Measurements from ENCODE around the gene PRTN3. TPM values are rescaled to one million over a fixed set of nuclear protein-coding genes. Genes with fewer than 3 reads are reported as not detected.

PRTN3 gene
- total RNA-seq, 4 donors from 2014 or later = not detected

GRCh38 chr19:804419-805165 is 36.2 kb upstream of the PRTN3 start:
- Histone ChIP-seq H3K4me3 (no peak overlapping the region), H3K27me3 (no peaks in the 10 kb centered on the region), H3K4me1 (peaks cover 9 to 57% (median 39%) of the 10 kb centered on the region in 4 donors), H3K36me3 (peaks cover 15 to 76% (median 55%) of the 10 kb centered on the region in 3 donors), H3K9me3 (no peaks in the 10 kb centered on the region), H3K27ac (no peak overlapping the region)
- 90 to 91% methylated on average over 24 to 45 of the region's 53 CpGs for WGBS, 2 donors
- no peak for DNase-seq (ENCODE audit: low spot score in 2 of 2)
- TF ChIP-seq POLR2A (IDR thresholded peaks at IDR 0.05) = no peak
- TF ChIP-seq CTCF (IDR thresholded peaks at IDR 0.05) = no peak
- no peak for TF ChIP-seq EP300 (IDR thresholded peaks at IDR 0.05)

- DNase-seq (ENCODE audit: low spot score in 2 of 2) = no peak
- WGBS, 2 donors = 87 to 93% methylated on average over 24 to 30 of the region's 33 CpGs
- Histone ChIP-seq H3K4me1 (peaks cover 9 to 52% (median 34%) of the 10 kb centered on the region in 4 donors), H3K9me3 (no peaks in the 10 kb centered on the region), H3K27me3 (no peaks in the 10 kb centered on the region), H3K36me3 (peaks cover 15 to 79% (median 61%) of the 10 kb centered on the region in 3 donors), H3K4me3 (no peak overlapping the region), H3K27ac (no peak overlapping the region)
- TF ChIP-seq CTCF (IDR thresholded peaks at IDR 0.05) = no peak
- TF ChIP-seq POLR2A (IDR thresholded peaks at IDR 0.05) = no peak
- no peak for TF ChIP-seq EP300 (IDR thresholded peaks at IDR 0.05)
These were observed 35.6 kb upstream of the PRTN3 start for GRCh38 chr19:805166-805551.

- no peak for DNase-seq (ENCODE audit: low spot score in 2 of 2)
- TF ChIP-seq POLR2A (IDR thresholded peaks at IDR 0.05) (no peak), EP300 (IDR thresholded peaks at IDR 0.05) (no peak), CTCF (IDR thresholded peaks at IDR 0.05) (no peak)
- Histone ChIP-seq H3K27me3 (no peaks in the 10 kb centered on the region), H3K4me3 (no peak overlapping the region), H3K27ac (no peak overlapping the region), H3K9me3 (no peaks in the 10 kb centered on the region), H3K36me3 (peaks cover 15 to 79% (median 68%) of the 10 kb centered on the region in 3 donors), H3K4me1 (peaks cover 6 to 45% (median 26%) of the 10 kb centered on the region in 4 donors)
- WGBS, 2 donors = 92 to 94% methylated on average over 69 to 83 of the region's 93 CpGs
These were observed 34.9 kb upstream of the PRTN3 start for GRCh38 chr19:805600-806550.

- no peak for DNase-seq (ENCODE audit: low spot score in 2 of 2)
- TF ChIP-seq POLR2A (IDR thresholded peaks at IDR 0.05) (no peak), EP300 (IDR thresholded peaks at IDR 0.05) (no peak), CTCF (IDR thresholded peaks at IDR 0.05) (no peak)
- Histone ChIP-seq H3K4me3 (no peak overlapping the region), H3K27me3 (no peaks in the 10 kb centered on the region), H3K36me3 (peaks cover 15 to 89% (median 76%) of the 10 kb centered on the region in 3 donors), H3K27ac (no peak overlapping the region), H3K4me1 (peaks cover 0 to 34% (median 16%) of the 10 kb centered on the region in 4 donors), H3K9me3 (no peaks in the 10 kb centered on the region)
- WGBS, 2 donors = 87 to 88% methylated on average over 32 to 34 of the region's 34 CpGs
These were observed 33.9 kb upstream of the PRTN3 start for GRCh38 chr19:806815-807421.

All from tibial nerve (tissue), 4 donors.